OCI-LY1 (cell line): ENCODE measurements around the gene USP9Y.

Source experiments
- CTCF ChIP-seq: fragments of 200-600 bp; sonication (generic), shearing (Covaris generic); IDR thresholded peaks from 2 replicates; pipeline ENCODE4 v1.5.1; 2017; ENCODE audit warnings: mild to moderate bottlenecking, antibody characterized with exemption, low read length, moderate library complexity, mixed read lengths
- EZH2 ChIP-seq: fragments of 200-600 bp; sonication (generic), shearing (Covaris generic); IDR thresholded peaks from 2 replicates; pipeline ENCODE4 v1.8.0; 2017; ENCODE audit warnings: borderline replicate concordance, mixed run types, mild to moderate bottlenecking, antibody characterized with exemption, low read length, moderate library complexity, mixed read lengths

- TF ChIP-seq CTCF, result no peak
- TF ChIP-seq EZH2, result no peak
Observed at GRCh38 chrY:12833284-12833683, 132.3 kb downstream of the USP9Y start.
